OCI-LY7 (cell line): Measurements from ENCODE around the gene BLOC1S4. TPM values are rescaled to one million over a fixed set of nuclear protein-coding genes. Genes with fewer than 3 reads are reported as not detected.

Experiments used
- BruUV-seq: library from RNA; stranded (reverse); fragments of 400-500 nt; replicated peaks from 2 replicates; lab custom pipeline; 2021; lab: Mats Ljungman, UMichigan
- CTCF ChIA-PET: fragments of 300-600 bp; sonication (Branson Sonifier 250); formaldehyde crosslinking; loops from one replicate; lab custom pipeline; 2022; ENCODE audit warnings: antibody characterized with exemption; ENCODE audit not compliant: unreplicated experiment; lab: Charles Lee
- POLR2A ChIA-PET: fragments of 300-600 bp; sonication (Branson Sonifier 250); formaldehyde crosslinking; loops from one replicate; lab custom pipeline; 2022; ENCODE audit warnings: antibody characterized with exemption; lab: Charles Lee
- DNase-seq: peaks from one replicate; pipeline ENCODE4 v3.0.0-alpha.2; 2015; ENCODE audit warnings: low spot score
- H2AFZ ChIP-seq: fragments of 200-600 bp; sonication (generic), shearing (Covaris generic); 2 replicates; pipeline ENCODE4 v1.6.1; 2014; ENCODE audit warnings: mild to moderate bottlenecking, antibody characterized with exemption, low read length, moderate library complexity
- H3K27ac ChIP-seq: fragments of 200-600 bp; sonication (generic); 2 replicates; pipeline ENCODE4 v1.5.1; 2014; ENCODE audit warnings: mixed run types, low read depth, mild to moderate bottlenecking, moderate library complexity, low read length, inconsistent platforms; ENCODE audit not compliant: poor library complexity, severe bottlenecking
- H3K36me3 ChIP-seq: fragments of 200-600 bp; sonication (generic); 2 replicates; pipeline ENCODE4 v1.6.1; 2014; ENCODE audit warnings: mild to moderate bottlenecking, antibody characterized with exemption, low read length, moderate library complexity, mixed read lengths; ENCODE audit not compliant: insufficient read depth
- H3K4me1 ChIP-seq: fragments of 200-600 bp; sonication (generic); 2 replicates; pipeline ENCODE4 v1.5.1; 2014; ENCODE audit warnings: mild to moderate bottlenecking, low read length; ENCODE audit not compliant: insufficient read depth, poor library complexity, severe bottlenecking
- H3K4me2 ChIP-seq: fragments of 200-600 bp; sonication (generic); 2 replicates; pipeline ENCODE4 v1.6.1; 2014; ENCODE audit warnings: mild to moderate bottlenecking, low read length
- H3K4me3 ChIP-seq: fragments of 200-600 bp; sonication (generic); 2 replicates; pipeline ENCODE4 v1.5.1; 2014; ENCODE audit warnings: mild to moderate bottlenecking, low read depth, low read length; ENCODE audit not compliant: poor library complexity, severe bottlenecking
- H3K79me2 ChIP-seq: fragments of 200-600 bp; sonication (generic); 2 replicates; pipeline ENCODE4 v1.6.1; 2016; ENCODE audit warnings: low read depth, mild to moderate bottlenecking, low read length, moderate library complexity, mixed read lengths; ENCODE audit not compliant: insufficient read depth
- H3K9me2 ChIP-seq: fragments of 200-600 bp; sonication (generic); 2 replicates; pipeline ENCODE4 v1.6.1; 2016; ENCODE audit warnings: mild to moderate bottlenecking, low read length, mixed read lengths; ENCODE audit not compliant: insufficient read depth
- H3K9me3 ChIP-seq: fragments of 200-600 bp; sonication (generic); 2 replicates; pipeline ENCODE4 v1.6.1; 2014; ENCODE audit warnings: mild to moderate bottlenecking, mixed run types, low read length, mixed read lengths
- H4K20me1 ChIP-seq: fragments of 200-600 bp; sonication (generic); 2 replicates; pipeline ENCODE4 v1.6.1; 2014; ENCODE audit warnings: mild to moderate bottlenecking, antibody characterized with exemption, low read length, moderate library complexity, mixed read lengths; ENCODE audit not compliant: insufficient read depth
- EZH2phosphoT487 ChIP-seq: fragments of 200-600 bp; sonication (generic); IDR thresholded peaks from 2 replicates; pipeline ENCODE4 v1.6.1; 2018; ENCODE audit warnings: low read depth, borderline replicate concordance, mild to moderate bottlenecking, mixed run types, antibody characterized with exemption, low read length, moderate library complexity, mixed read lengths
- intact Hi-C: fragments of 100-400 bp; cut with micrococcal nuclease; formaldehyde crosslinking; loops from one replicate; pipeline ENCODE4 v1.10.0; 2022; ENCODE audit not compliant: unreplicated experiment
- total RNA-seq, 2 experiments: library from RNA; depleted of rRNA in 1 of 2; stranded (reverse); fragments of >200 nt in 1 of 2; shearing (Covaris generic) in 1 of 2; gene quantifications; 2 replicates each; pipeline ENCODE4 v1.2.3, GENCODE V29; 2014 to 2022
- TF ChIP-seq, protein P1 (sequence below): fragments of 200-600 bp; sonication (generic); conservative IDR thresholded peaks from 2 replicates; pipeline ENCODE4 v1.5.1; 2014; ENCODE audit warnings: mild to moderate bottlenecking, antibody characterized with exemption, low read length, moderate library complexity, mixed read lengths

The BLOC1S4 gene
- total RNA-seq, 2 experiments from 2014 or later, result 32.3 to 36.1 TPM

DNA sequence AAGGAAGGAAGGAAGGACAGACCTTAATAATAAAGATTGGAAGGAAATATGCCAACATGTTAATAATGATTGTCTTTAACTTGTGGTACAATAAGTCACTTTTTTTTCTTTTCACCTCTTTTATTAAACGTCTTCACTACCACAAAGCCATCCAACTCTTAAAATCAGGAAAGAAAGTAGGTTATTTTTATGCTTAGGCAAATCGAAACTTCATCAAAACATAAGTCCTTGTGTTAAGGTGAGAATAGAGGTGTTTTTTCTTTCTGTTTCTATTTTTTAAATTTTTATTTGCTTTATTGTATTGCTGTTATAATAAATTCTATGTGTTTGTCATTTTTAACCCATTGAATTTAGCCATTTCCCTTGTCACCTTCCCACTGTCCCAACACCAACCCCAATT is 26.5 kb downstream of the BLOC1S4 start:
- Histone ChIP-seq H3K27ac (no peak overlapping the region), H2AFZ (no peak overlapping the region), H3K4me1 (no peaks in the 10 kb centered on the region), H3K9me2 (no peaks in the 10 kb centered on the region), H3K79me2 (no peaks in the 10 kb centered on the region), H3K9me3 (no peaks in the 10 kb centered on the region), H3K4me3 (no peak overlapping the region), H3K4me2 (no peak overlapping the region), H4K20me1 (no peaks in the 10 kb centered on the region), H3K36me3 (no peaks in the 10 kb centered on the region)
- DNase-seq, result no peak
- BruUV-seq, result no TSS peak
- ChIA-PET POLR2A (no interaction called here), CTCF (no interaction called here)
- intact Hi-C loops, result no loop called here
- TF ChIP-seq EZH2phosphoT487, result no peak
- TF ChIP-seq, protein P1, sequence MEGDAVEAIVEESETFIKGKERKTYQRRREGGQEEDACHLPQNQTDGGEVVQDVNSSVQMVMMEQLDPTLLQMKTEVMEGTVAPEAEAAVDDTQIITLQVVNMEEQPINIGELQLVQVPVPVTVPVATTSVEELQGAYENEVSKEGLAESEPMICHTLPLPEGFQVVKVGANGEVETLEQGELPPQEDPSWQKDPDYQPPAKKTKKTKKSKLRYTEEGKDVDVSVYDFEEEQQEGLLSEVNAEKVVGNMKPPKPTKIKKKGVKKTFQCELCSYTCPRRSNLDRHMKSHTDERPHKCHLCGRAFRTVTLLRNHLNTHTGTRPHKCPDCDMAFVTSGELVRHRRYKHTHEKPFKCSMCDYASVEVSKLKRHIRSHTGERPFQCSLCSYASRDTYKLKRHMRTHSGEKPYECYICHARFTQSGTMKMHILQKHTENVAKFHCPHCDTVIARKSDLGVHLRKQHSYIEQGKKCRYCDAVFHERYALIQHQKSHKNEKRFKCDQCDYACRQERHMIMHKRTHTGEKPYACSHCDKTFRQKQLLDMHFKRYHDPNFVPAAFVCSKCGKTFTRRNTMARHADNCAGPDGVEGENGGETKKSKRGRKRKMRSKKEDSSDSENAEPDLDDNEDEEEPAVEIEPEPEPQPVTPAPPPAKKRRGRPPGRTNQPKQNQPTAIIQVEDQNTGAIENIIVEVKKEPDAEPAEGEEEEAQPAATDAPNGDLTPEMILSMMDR, result no peak

DNA sequence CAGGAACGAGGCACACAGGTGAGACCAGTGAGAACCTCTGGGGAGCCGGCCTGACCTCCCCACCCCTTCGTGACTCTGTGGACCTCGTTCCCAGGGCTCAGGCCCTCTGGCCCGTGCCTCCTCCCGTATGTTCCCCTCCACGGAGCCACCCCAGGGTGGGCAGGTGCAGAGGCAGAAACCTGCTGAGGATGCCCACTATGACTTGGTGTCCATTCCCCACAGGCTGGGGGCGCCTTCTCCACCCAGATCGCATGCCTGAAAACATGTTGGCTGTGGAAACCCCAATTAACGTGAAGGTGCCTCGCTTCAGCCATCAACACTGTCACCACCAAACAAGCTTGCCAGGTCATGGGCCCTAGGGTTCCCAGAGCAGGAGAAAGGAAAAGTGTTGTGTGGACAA is 27.0 kb downstream of the BLOC1S4 start:
- no peak overlapping the region for H3K4me3 ChIP-seq
- CTCF ChIA-PET, result no interaction called here
- H3K4me2 ChIP-seq, result no peak overlapping the region
- intact Hi-C loops, result no loop called here
- no peaks in the 10 kb centered on the region for H3K9me3 ChIP-seq
- no TSS peak for BruUV-seq
- POLR2A ChIA-PET, result interaction anchor here (0.6 kb wide), 1 partner anchor 300 kb away, joined by 3 read pairs; the partner anchor contains the start of gene TADA2B
- no peak overlapping the region for H2AFZ ChIP-seq
- TF ChIP-seq, protein P1, result no peak
- TF ChIP-seq EZH2phosphoT487, result no peak
- no peaks in the 10 kb centered on the region for H4K20me1 ChIP-seq
- H3K79me2 ChIP-seq, result no peaks in the 10 kb centered on the region
- H3K4me1 ChIP-seq, result no peaks in the 10 kb centered on the region
- H3K36me3 ChIP-seq, result no peaks in the 10 kb centered on the region
- no peaks in the 10 kb centered on the region for H3K9me2 ChIP-seq
- no peak overlapping the region for H3K27ac ChIP-seq
- no peak for DNase-seq

DNA sequence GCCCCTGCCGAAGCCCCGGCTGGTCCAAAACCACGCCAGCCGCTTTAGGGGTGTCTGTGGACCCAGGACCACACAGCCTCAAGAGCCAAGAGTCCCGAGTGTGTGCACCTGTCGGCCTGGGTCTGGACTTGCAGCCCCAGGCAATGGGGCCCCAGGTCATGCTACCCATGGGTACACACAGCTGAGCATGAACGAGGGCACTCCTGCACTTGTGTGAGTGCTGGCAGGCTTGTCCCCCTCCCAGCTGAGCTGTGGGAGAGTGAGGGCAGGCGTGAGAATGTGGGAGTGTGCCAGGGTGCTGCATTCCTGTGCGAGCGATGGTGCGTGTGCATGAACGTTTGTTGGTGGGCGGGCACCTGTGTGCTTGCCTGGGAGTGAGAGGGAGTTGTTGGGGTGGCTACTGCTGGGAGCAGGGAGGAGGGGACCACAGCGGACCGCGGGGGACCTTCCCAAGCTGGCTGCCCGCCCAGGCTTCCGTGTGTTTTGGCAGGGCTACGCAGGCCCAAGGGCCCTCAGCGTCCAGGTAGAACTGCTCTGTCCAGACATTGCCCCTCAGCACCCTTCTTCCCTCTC is 30.8 kb downstream of the BLOC1S4 start:
- BruUV-seq, result no TSS peak
- Histone ChIP-seq H3K4me3 (no peak overlapping the region), H3K36me3 (no peaks in the 10 kb centered on the region), H4K20me1 (no peaks in the 10 kb centered on the region), H3K79me2 (no peaks in the 10 kb centered on the region), H3K4me2 (no peak overlapping the region), H2AFZ (no peak overlapping the region), H3K9me2 (no peaks in the 10 kb centered on the region), H3K27ac (no peak overlapping the region), H3K4me1 (no peaks in the 10 kb centered on the region), H3K9me3 (no peaks in the 10 kb centered on the region)
- no peak for DNase-seq
- no peak for TF ChIP-seq EZH2phosphoT487
- TF ChIP-seq, protein P1, result no peak
- POLR2A ChIA-PET, result no interaction called here
- CTCF ChIA-PET, result no interaction called here
- intact Hi-C loops, result no loop called here
